K562 (cell line): ENCODE measurements around the gene SLC16A6. TPM values are rescaled to one million over a fixed set of nuclear protein-coding genes. Genes with fewer than 3 reads are reported as not detected.

Experiments used
- CBFA2T3 ChIP-seq: fragments of 450-650 bp; IDR thresholded peaks from 2 replicates; pipeline ENCODE4 v1.6.1; 2017
- CHD7 ChIP-seq: fragments of 200-600 bp; sonication (generic); IDR thresholded peaks from one replicate; pipeline ENCODE4 v1.6.1; 2012; ENCODE audit warnings: mild to moderate bottlenecking, low read depth, low read length, inconsistent platforms
- EP300 ChIP-seq: IDR thresholded peaks from 2 replicates; pipeline ENCODE4 v1.6.1; 2012; ENCODE audit warnings: low read length, improper control_type of control experiment
- ESRRA ChIP-seq: fragments of 450-650 bp; IDR thresholded peaks from 2 replicates; pipeline ENCODE4 v1.6.1; 2014; ENCODE audit warnings: low read depth, mild to moderate bottlenecking, moderate library complexity, borderline replicate concordance
- HMG20B ChIP-seq: fragments of 250-450 bp; sonication (Bioruptor Pico); IDR thresholded peaks from 2 replicates; pipeline ENCODE4 v1.5.0; 2021; ENCODE audit warnings: mild to moderate bottlenecking
- HNRNPL ChIP-seq: fragments of 200-400 bp; formaldehyde crosslinking; IDR thresholded peaks from 2 replicates; pipeline ENCODE4 v1.6.1; 2017; ENCODE audit warnings: low read depth, mild to moderate bottlenecking, low read length
- MAFF ChIP-seq: IDR thresholded peaks from 2 replicates; pipeline ENCODE4 v1.6.1; 2012; ENCODE audit warnings: low read length, improper control_type of control experiment
- MEIS2 ChIP-seq: fragments of 450-650 bp; IDR thresholded peaks from 2 replicates; pipeline ENCODE4 v1.6.1; 2014; ENCODE audit warnings: mild to moderate bottlenecking; ENCODE audit not compliant: partially characterized antibody
- PBX2 ChIP-seq, 2 experiments: IDR thresholded peaks in 1 of 2; conservative IDR thresholded peaks in 1 of 2; 2 replicates each; pipeline ENCODE4 v1.6.1; 2016; ENCODE audit warnings: low read depth in 2 of 2, mild to moderate bottlenecking in 1 of 2, missing compliant biosample characterization in 1 of 2, missing genetic modification characterization in 1 of 2, moderate library complexity in 1 of 2
- RAD21 ChIP-seq, 2 experiments: fragments of 250-450 bp in 1 of 2; fragments of 450-650 bp in 1 of 2; sonication (Bioruptor Pico) in 1 of 2; formaldehyde crosslinking in 1 of 2; IDR thresholded peaks in 1 of 2; conservative IDR thresholded peaks in 1 of 2; 2 replicates each; pipeline versions ENCODE4 v1.4.0 to v1.8.0; 2020 to 2022; ENCODE audit warnings: mild to moderate bottlenecking in 2 of 2, moderate library complexity in 1 of 2
- RNF2 ChIP-seq: sonication (generic); IDR thresholded peaks from 2 replicates; pipeline ENCODE4 v1.6.1; 2016
- ZNF140 ChIP-seq: fragments of 250-450 bp; sonication (Bioruptor Pico); IDR thresholded peaks from 2 replicates; pipeline ENCODE4 v1.8.0; 2021; ENCODE audit warnings: moderate library complexity, mild to moderate bottlenecking, inconsistent platforms
- ZNF764 ChIP-seq: fragments of 250-450 bp; sonication (Bioruptor Pico); IDR thresholded peaks from 2 replicates; pipeline ENCODE4 v1.4.0; 2020; ENCODE audit warnings: low read depth, mild to moderate bottlenecking, moderate library complexity
- polyA plus RNA-seq, 8 experiments: library from polyadenylated mRNA; depleted of rRNA in 4 of 8; stranded (reverse) in 5 of 8; unstranded in 3 of 8; fragments of >200 nt; fragmentation: Nextera tagmentation in 2 of 8; fragmentation: Illumina TruSeq in 1 of 8; extraction: Ambion mirVana in 2 of 8; extraction: Trizol in 1 of 8; gene quantifications; 2 replicates each; pipeline versions ENCODE4 v1.2.1 to v1.2.3, GENCODE V29; 2011 to 2014; ENCODE audit warnings: inconsistent platforms in 1 of 8, missing spikeins in 1 of 8
- total RNA-seq, 7 experiments: library from RNA; depleted of rRNA in 6 of 7; stranded (reverse); fragments of >200 nt in 6 of 7; fragmentation: Illumina TruSeq in 2 of 7; extraction: Trizol in 2 of 7; gene quantifications; 2 replicates each; pipeline versions ENCODE4 v1.2.1 to v1.2.3, GENCODE V29; 2011 to 2021; ENCODE audit warnings: low replicate concordance in 1 of 7

Gene SLC16A6
- total and polyA plus RNA-seq, 9 of the 15 experiments (the other 6 are each of a cell fraction or from before 2014, with no cell fraction given) = 0.05 to 0.31 (median 0.15) TPM

- TF ChIP-seq RAD21 (CRISPR knock-in tag; conservative IDR thresholded peaks at IDR 0.05 in 1 of 2, IDR thresholded peaks at IDR 0.05 in 1 of 2) (0 out of 4 replicates have a peak, but pooled peaks of 1 of the 2 experiments have one; percentile 17), ZNF764 (no peak), PBX2 (CRISPR knock-in tag; IDR thresholded peaks at IDR 0.05; ENCODE audit: low read depth) (peak; percentile 28; the same call in 1 of the 2 replicates), PBX2 (tag; conservative IDR thresholded peaks at IDR 0.05; ENCODE audit: low read depth) (peak; percentile 81), CBFA2T3 (peak; percentile 73), EP300 (peak; percentile 27; the same call in 1 of the 2 replicates), MEIS2 (peak; percentile 96), ESRRA (peak; percentile 31; the same call in 1 of the 2 replicates), ZNF140 (CRISPR knock-in tag) (no peak), MAFF (no peak), HNRNPL (no peak), RNF2 (peak; percentile 65; the same call in 1 of the 2 replicates), HMG20B (CRISPR knock-in tag) (no peak), CHD7 (no peak)
Measured at GRCh38 chr17:68255731-68256538, 35.0 kb downstream of the SLC16A6 start (continued).
